ENCODE data around the gene SLC66A1.
A peak's percentile ranks its signal among the peaks of the same experiment; 100 is the strongest.
"Not testable (repeated sequence)": the region's sequence is repeated elsewhere in the genome, so short reads cannot be mapped to it uniquely, and the experiment has no call there.

The SLC66A1 gene

GRCh38 chr1:19311931-19312781 is at the start of gene SLC66A1, which contains the start of gene AKR7A2:
Gene SLC66A1 (plus strand): TSS chr1:19312326. CDS start chr1:19317678, 5,352 bp downstream.
Gene AKR7A2 (minus strand): TSS chr1:19312144. CDS start chr1:19312124, 20 bp downstream.
- peak; percentile 97 for DNase-seq

- DNase-seq: no peak
Observed at GRCh38 chr1:19262744-19263143, 49.4 kb upstream of the SLC66A1 start.

GRCh38 chr1:19268445-19268844 is 43.7 kb upstream of the SLC66A1 start:
- no peak for DNase-seq

- DNase-seq: not testable (repeated sequence)
Observed at GRCh38 chr1:19269427-19270342, 42.4 kb upstream of the SLC66A1 start.

GRCh38 chr1:19270343-19270730 is 41.8 kb upstream of the SLC66A1 start:
- DNase-seq: not testable (repeated sequence)

GRCh38 chr1:19272064-19272463 is 40.1 kb upstream of the SLC66A1 start:
- DNase-seq: no peak

GRCh38 chr1:19273106-19273843 is 38.9 kb upstream of the SLC66A1 start:
- no peak for DNase-seq

- DNase-seq: not testable (repeated sequence)
Observed at GRCh38 chr1:19273844-19274531, 38.1 kb upstream of the SLC66A1 start.

GRCh38 chr1:19274636-19275035 is 37.5 kb upstream of the SLC66A1 start:
- DNase-seq: no peak

- no peak for DNase-seq
Observed at GRCh38 chr1:19283891-19284290, 28.2 kb upstream of the SLC66A1 start.

- DNase-seq: no peak
Observed at GRCh38 chr1:19284881-19285280, 27.2 kb upstream of the SLC66A1 start.

- DNase-seq: not testable (repeated sequence)
Observed at GRCh38 chr1:19285366-19285765, 26.8 kb upstream of the SLC66A1 start.

- DNase-seq: not testable (repeated sequence)
Observed at GRCh38 chr1:19285807-19286206, 26.3 kb upstream of the SLC66A1 start.

- DNase-seq: no peak
Observed at GRCh38 chr1:19287436-19288185, 24.5 kb upstream of the SLC66A1 start.

GRCh38 chr1:19288324-19289241 is 23.5 kb upstream of the SLC66A1 start, which contains the start of gene AKR7A3:
Gene AKR7A3 (minus strand): TSS chr1:19288770. CDS start chr1:19288709, 61 bp downstream.
- DNase-seq: not testable (repeated sequence)

GRCh38 chr1:19289244-19289643 is 22.9 kb upstream of the SLC66A1 start:
- no peak for DNase-seq

GRCh38 chr1:19294638-19295037 is 17.5 kb upstream of the SLC66A1 start:
- no peak for DNase-seq

- DNase-seq: no peak
Observed at GRCh38 chr1:19300211-19300610, 11.9 kb upstream of the SLC66A1 start.

GRCh38 chr1:19304081-19304480 is 8.0 kb upstream of the SLC66A1 start:
- DNase-seq: not testable (repeated sequence)

- DNase-seq: no peak
Observed at GRCh38 chr1:19305880-19306279, 6.2 kb upstream of the SLC66A1 start.

All from OCI-M1 (cell line).